Astrocyte of the spinal cord (primary cell): ENCODE measurements around the gene IL17B.

Experiments
- DNase-seq: peaks from one replicate; pipeline ENCODE4 v3.0.0; 2011; ENCODE audit warnings: low read depth, low spot score
- H3K4me3 ChIP-seq: 2 replicates; pipeline ENCODE4 v1.5.1; 2011; ENCODE audit warnings: low read depth, mild to moderate bottlenecking, low read length, moderate library complexity
- CTCF ChIP-seq: IDR thresholded peaks from 2 replicates; pipeline ENCODE4 v1.5.1; 2012; ENCODE audit warnings: low read depth, mild to moderate bottlenecking, low read length, inconsistent platforms
- in situ Hi-C: cut with HindIII; loops from 2 replicates; pipeline ENCODE4 v1.10.0; 2017; ENCODE audit warnings: low sequenced_read_pairs

The IL17B gene

GRCh38 chr5:149358294-149358651 is 20.8 kb downstream of the IL17B start:
- no peak for TF ChIP-seq CTCF
- in situ Hi-C loops: no loop called here
- no peak for DNase-seq
- peak overlapping the region; percentile 75 for H3K4me3 ChIP-seq

- H3K4me3 ChIP-seq: peak within 1 kb of the TSS; percentile 75
- TF ChIP-seq CTCF: no peak
- peak; percentile 95 for DNase-seq
- in situ Hi-C loops: no loop called here
These were observed 21.5 kb downstream of the IL17B start, which contains the start of gene PCYOX1L for GRCh38 chr5:149357370-149358293. Gene PCYOX1L (plus strand): TSS chr5:149358046. CDS start chr5:149358069, 23 bp downstream.

GRCh38 chr5:149356391-149356790 is 22.7 kb downstream of the IL17B start:
- in situ Hi-C loops: no loop called here
- no peak for TF ChIP-seq CTCF
- no peak for DNase-seq
- no peak overlapping the region for H3K4me3 ChIP-seq

GRCh38 chr5:149355688-149356087 is 23.4 kb downstream of the IL17B start:
- no peak overlapping the region for H3K4me3 ChIP-seq
- no peak for TF ChIP-seq CTCF
- in situ Hi-C loops: no loop called here
- DNase-seq: no peak

GRCh38 chr5:149353911-149354310 is 25.2 kb downstream of the IL17B start:
- no peak for DNase-seq

GRCh38 chr5:149352169-149352568 is 26.9 kb downstream of the IL17B start:
- TF ChIP-seq CTCF: no peak
- H3K4me3 ChIP-seq: no peak overlapping the region
- DNase-seq: no peak
- in situ Hi-C loops: no loop called here

More at GRCh38 chr5:149353911-149354310, 25.2 kb downstream of the IL17B start:
- H3K4me3 ChIP-seq: no peak overlapping the region
- in situ Hi-C loops: no loop called here
- TF ChIP-seq CTCF: no peak
